Fibroblast of skin of right biceps (primary cell): ENCODE results near the gene GSTO2.
A peak's percentile ranks its signal among the peaks of the same experiment; 100 is the strongest.

Experiments
- DNase-seq: peaks from one replicate; pipeline ENCODE4 v3.0.0-alpha.2; 2013

Gene GSTO2

DNA sequence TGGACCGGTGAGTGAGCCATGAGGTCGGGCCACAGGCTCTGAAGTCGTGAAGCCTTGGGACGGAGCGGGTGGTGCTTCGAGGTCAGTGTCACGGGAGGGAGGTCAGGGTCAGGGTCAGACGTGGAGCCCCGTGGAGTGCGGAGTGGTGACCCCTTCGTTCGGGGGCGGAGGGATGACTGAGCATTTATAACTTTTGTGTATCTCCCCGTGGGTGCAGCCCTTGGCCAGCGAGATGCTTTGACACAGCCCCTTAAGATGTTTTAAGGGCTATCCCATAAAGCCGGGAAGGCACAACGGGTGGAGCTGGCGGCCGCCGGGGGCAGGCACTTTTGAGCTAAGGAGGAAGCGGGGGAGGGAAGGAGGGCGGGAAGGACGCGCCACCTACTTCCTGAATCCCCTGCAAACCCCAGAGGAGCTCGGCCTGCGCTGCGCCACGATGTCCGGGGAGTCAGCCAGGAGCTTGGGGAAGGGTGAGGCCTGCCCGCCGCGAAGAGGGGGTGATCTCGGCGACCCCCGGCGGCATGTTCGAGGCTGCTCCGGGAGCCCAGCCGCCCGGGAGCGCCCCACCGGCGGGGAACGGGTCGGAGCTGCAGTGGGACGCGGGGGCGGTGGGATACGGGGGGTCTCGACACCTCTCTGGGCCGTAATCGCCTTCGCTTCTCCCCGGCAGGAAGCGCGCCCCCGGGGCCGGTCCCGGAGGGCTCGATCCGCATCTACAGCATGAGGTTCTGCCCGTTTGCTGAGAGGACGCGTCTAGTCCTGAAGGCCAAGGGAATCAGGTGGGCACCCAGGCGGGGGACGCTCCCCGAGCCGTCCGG is 14.3 kb upstream of the GSTO2 start, which contains the start of gene GSTO1:
Gene GSTO1 (plus strand): TSS at position 400 of the 818 bp plus-strand sequence. CDS start 37 bp downstream, at position 437.
- peak; percentile 77 for DNase-seq

DNA sequence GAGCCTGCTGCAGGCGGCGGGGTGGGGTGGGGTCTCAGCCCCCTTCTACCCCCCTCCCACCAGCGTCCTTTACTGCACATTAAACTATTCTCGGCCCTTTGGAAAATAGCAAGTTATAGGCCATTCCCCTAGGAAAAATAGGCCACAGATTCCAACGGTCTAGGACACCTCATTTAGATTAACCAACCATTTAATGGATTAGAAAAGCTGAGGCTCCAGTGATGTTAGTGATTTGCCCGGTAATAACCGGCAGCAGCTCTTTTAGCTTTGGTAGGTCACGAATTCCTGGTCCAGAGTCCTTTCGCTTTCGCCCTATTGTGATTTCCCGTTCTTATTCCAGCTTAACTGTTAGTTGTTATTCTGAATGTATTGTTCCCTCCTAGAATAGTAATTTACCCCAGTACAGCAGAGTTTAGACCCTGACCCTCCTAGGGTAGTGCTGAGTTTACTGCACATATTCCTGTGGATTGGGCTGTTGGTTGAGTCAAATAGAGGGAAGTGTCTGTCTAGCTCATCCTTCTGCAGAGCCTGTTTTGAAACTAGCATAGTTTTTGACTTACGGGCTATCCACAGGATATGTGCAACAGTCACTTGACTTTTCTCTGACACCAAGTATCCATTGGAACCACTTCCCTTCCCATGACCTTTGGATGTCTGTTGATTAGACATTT is 13.5 kb upstream of the GSTO2 start:
- DNase-seq = peak; percentile 72

- DNase-seq = no peak
These were observed 12.5 kb upstream of the GSTO2 start for GRCh38 chr10:104256335-104256961.

GRCh38 chr10:104257235-104257634 is 11.7 kb upstream of the GSTO2 start:
- DNase-seq = no peak

DNA sequence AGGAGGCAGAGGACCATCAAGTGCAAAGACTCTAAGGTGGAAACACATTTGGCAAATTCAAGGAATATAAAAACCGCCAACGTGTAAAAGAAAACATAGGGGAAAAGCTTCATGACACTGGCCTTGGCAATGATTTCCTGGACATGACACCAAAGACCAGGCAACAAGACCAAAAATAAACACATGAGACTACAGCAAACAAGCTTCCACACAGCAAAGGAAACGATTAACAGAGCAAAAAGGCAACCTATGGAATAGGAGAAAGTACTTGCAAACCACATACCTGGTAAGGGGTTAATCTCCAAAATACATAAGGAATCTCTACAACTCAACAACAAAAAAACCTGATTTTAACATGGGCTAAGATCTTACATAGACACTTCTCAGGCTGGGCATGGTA is 10.8 kb upstream of the GSTO2 start:
- DNase-seq = no peak

- DNase-seq = no peak
These were observed 9.5 kb upstream of the GSTO2 start for GRCh38 chr10:104259456-104259855.

DNA sequence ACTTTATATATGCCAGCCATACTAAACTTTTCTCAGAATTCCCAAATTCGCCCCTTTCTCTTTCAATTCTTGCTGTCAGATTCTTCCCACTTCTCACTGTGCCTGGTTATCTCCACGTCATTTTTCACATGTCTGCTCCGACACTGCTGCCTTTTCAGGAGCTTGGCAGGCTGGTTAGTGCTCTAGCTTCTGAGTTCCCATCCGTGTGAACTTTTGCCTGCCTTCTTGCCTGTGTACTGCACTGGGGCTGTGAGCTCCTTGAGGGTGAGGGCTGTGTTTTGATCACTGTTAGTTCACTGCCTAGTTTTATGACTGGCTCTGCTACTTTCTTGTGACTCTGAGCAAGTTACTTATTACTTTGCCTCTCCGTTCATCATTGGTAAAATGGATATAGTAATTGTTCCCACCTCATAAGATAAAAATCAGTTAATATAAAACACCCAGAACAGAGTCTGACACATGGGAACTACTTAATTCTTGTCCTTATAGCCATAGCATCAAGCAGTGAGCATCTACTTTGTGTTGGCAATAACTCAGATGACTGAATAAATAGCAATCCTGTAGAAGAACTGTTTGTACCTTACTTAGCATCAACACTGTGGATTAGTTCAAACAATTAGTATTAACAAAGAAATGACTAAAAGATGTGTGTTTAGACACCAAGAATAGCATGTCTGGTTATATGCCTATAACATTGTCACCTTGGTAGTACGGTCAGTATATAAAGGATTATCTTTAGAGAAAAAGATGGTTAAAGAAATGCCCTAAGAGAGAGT is 8.8 kb upstream of the GSTO2 start:
- no peak for DNase-seq

DNA sequence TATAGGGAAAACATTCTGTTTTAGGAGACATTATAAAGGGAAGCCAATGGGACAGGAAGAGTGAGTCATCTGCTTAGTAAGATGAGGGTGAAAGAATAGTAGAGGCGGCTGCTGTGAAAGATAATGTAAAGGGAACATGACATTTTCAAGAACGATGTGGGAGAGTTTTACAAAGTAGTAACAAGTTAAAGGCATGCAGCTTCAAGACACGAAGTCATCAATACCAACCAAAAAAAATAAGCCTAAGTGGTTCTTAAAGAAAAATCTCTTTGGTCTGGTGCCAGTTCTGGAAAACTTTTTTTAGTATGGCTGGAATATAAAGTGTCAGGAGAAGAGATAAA is 8.2 kb upstream of the GSTO2 start:
- DNase-seq = peak; percentile 73

DNA sequence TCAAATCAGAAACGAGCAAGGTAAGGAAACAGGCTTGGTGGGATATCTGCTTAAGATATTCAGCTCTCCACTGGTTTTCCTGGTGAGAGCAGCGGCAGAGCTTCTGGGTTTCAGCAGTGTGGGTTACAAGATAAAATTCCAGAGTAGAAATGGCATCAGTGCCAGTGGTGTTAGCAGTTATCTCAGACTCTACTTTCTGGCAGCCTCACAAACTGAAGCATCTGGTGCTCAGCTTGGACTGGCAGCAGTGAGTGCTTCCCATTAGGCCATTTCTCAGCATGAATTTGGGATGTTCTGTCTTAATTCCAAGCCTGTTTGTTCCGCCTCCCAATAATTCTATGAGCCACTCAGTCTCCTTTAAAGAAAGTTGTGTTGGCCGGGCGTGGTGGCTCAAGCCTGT is 6.9 kb upstream of the GSTO2 start:
- DNase-seq = no peak

DNA sequence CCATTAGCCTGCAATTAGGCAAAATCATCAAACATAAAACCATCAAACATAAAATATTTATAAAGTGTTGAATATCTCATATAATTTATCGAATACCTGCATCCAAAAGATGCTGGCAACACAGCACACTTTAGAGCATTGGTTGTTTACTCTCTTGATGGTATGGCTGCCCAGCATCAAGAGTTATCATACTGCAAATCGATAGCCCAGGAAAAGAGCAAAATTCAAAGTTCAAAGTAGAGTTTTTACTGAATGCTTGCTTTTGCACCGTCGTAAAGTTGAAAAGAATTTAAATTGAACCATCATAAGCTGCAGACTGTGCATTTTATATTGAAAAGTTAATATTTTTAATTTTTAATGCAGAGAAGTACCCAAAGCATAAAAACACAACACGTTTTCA is 4.2 kb upstream of the GSTO2 start:
- no peak for DNase-seq

- no peak for DNase-seq
These were observed 1.1 kb upstream of the GSTO2 start for GRCh38 chr10:104267721-104268404.

DNA sequence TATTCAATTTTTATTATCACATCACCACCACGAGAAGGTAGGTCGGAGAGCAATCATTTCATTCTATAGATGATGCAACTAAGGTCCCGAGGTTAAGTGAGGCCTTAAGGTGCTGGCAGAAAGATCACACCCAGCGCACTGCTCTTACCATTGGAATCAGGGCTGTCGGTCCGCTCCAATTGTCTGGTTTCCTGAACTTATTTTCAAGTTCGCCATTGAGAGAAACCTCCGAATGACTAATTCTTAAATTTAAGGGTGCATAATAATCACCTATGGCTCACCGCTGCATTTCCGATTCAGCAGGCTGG is 625 bp upstream of the GSTO2 start:
- DNase-seq = peak; percentile 3

DNA sequence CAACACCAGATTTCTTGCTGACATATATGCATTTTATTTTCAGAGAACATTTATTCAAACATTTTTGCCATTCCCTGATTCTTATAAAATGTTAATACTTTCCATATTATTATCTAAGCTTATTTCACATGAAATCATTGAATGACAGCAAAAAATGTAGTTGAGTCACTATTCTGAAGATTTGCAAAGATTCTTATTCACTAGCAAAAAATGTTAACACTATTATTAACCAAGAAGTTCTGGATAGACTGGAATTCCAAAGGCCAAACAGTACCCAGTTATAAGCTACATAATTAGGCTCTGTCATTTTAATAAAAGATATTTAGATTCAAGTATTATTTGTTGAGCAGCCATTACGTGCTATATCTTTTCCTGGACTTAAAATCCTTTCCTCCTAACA is 4.3 kb downstream of the GSTO2 start:
- peak; percentile 73 for DNase-seq

- peak; percentile 44 for DNase-seq
These were observed 5.1 kb downstream of the GSTO2 start for GRCh38 chr10:104273899-104274575.

DNA sequence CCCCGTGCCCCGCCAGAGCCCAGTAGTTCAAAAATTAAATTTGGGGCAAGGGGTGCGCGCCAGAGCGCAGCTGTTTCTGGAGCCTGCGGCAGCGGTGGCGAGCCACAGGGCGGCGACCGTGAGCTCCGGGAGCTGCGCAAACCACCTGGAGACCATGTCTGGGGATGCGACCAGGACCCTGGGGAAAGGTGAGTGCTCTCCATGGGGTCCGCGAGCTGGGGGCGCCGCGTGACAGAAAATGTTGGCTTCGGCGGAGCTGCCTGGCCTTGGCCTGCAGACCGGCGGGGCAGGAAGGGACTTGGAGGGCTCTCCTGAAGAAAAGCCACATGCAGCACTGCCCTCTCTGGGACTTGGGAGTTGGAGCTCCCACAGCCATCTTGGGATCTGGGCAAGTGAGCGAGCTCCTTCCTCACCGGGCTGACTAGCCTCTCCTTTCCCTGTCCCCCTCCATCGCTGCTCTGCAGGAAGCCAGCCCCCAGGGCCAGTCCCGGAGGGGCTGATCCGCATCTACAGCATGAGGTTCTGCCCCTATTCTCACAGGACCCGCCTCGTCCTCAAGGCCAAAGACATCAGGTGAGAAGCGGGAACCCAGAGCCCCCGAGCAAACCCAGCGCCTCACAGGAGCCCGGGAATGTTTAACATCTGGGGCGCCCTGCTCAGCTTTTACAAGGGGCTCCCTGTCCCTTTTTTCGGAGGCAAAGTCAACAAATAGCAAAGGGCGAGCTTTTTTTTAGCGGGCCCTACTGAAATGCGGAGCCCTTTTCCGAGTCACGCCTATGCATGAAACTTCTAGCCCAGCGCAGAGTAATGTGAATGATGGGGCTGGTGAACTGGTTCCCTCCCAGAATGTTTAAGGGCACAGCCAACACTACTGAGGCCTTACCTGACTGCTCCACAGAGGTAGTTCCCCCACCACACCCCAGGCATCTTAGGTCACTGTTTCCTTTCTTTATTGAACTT is 6.1 kb downstream of the GSTO2 start:
- peak; percentile 50 for DNase-seq

GRCh38 chr10:104276192-104276591 is 7.2 kb downstream of the GSTO2 start:
- no peak for DNase-seq

- DNase-seq = no peak
These were observed 8.8 kb downstream of the GSTO2 start for GRCh38 chr10:104277785-104278184.

GRCh38 chr10:104279550-104280259 is 10.7 kb downstream of the GSTO2 start:
- no peak for DNase-seq

GRCh38 chr10:104281694-104282093 is 12.7 kb downstream of the GSTO2 start:
- DNase-seq = no peak

- DNase-seq = no peak
These were observed 15.9 kb downstream of the GSTO2 start for GRCh38 chr10:104284846-104285245.
